Activated CD4-positive, alpha-beta T cell treated with anti-CD3 and anti-CD28 coated beads, Interleukin-2, amount 10 ng/mL, durations not matched to agents 7 days and 5 days (primary cell): Measurements from ENCODE around the gene FAM9C. TPM values are rescaled to one million over a fixed set of nuclear protein-coding genes. Genes with fewer than 3 reads are reported as not detected.
"Not testable (repeated sequence)": the region's sequence is repeated elsewhere in the genome, so short reads cannot be mapped to it uniquely, and the experiment has no call there.

Experiments
- CTCF ChIA-PET: fragments of 350-600 bp; sonication (Branson Sonifier 250); formaldehyde crosslinking; loops from one replicate; lab custom pipeline; 2021; ENCODE audit warnings: antibody characterized with exemption; lab: Charles Lee
- POLR2A ChIA-PET: fragments of 350-600 bp; sonication (Branson Sonifier 250); formaldehyde crosslinking; loops from one replicate; lab custom pipeline; 2021; ENCODE audit warnings: antibody characterized with exemption; lab: Charles Lee
- DNase-seq: peaks from one replicate; pipeline ENCODE4 v3.0.0-alpha.2; 2020
- H3K27ac Mint-ChIP-seq: one replicate; pipeline ENCODE4 v1.8.0; 2021; ENCODE audit warnings: mild to moderate bottlenecking, moderate library complexity, mixed read lengths
- H3K27me3 Mint-ChIP-seq: one replicate; pipeline ENCODE4 v1.8.0; 2021; ENCODE audit warnings: mixed read lengths
- H3K36me3 Mint-ChIP-seq: one replicate; pipeline ENCODE4 v1.8.0; 2021; ENCODE audit warnings: low read depth, mixed read lengths
- H3K4me1 Mint-ChIP-seq: one replicate; pipeline ENCODE4 v1.8.0; 2021; ENCODE audit warnings: mixed read lengths
- H3K4me3 Mint-ChIP-seq: one replicate; pipeline ENCODE4 v1.8.0; 2021; ENCODE audit warnings: mild to moderate bottlenecking, moderate library complexity, mixed read lengths
- H3K9me3 Mint-ChIP-seq: one replicate; pipeline ENCODE4 v1.8.0; 2021; ENCODE audit warnings: mixed read lengths
- total RNA-seq, 2 experiments: library from RNA; stranded (reverse); gene quantifications; one replicate each; pipeline ENCODE4 v1.2.3, GENCODE V29; 2021

Gene FAM9C
- total RNA-seq, 2 experiments from 2014 or later: not detected

GRCh38 chrX:13029637-13029886 is 14.9 kb downstream of the FAM9C start:
- Mint-ChIP-seq H3K4me1 (peaks cover 67% of the 10 kb centered on the region), H3K36me3 (peaks cover 12% of the 10 kb centered on the region), H3K27me3 (no peaks in the 10 kb centered on the region), H3K4me3 (no peak overlapping the region), H3K27ac (peak overlapping the region; percentile 82), H3K9me3 (peaks cover 2% of the 10 kb centered on the region)
- CTCF ChIA-PET: no interaction called here
- DNase-seq: no peak
- POLR2A ChIA-PET: no interaction called here

- no peak for DNase-seq
- POLR2A ChIA-PET: no interaction called here
- H3K27me3 Mint-ChIP-seq: no peaks in the 10 kb centered on the region
- H3K36me3 Mint-ChIP-seq: peaks cover 12% of the 10 kb centered on the region
- no peak overlapping the region for H3K4me3 Mint-ChIP-seq
- H3K4me1 Mint-ChIP-seq: peaks cover 70% of the 10 kb centered on the region
- peak overlapping the region; percentile 82 for H3K27ac Mint-ChIP-seq
- peaks cover 2% of the 10 kb centered on the region for H3K9me3 Mint-ChIP-seq
- CTCF ChIA-PET: interaction anchor here (0.6 to 2.0 kb wide), 3 partner anchors 11 to 52 kb away, joined by 3 to 4 read pairs (median 3); no protein-coding TSS in a partner anchor
These were observed 15.4 kb downstream of the FAM9C start for GRCh38 chrX:13028871-13029636.

- H3K27ac Mint-ChIP-seq: peak overlapping the region; percentile 62
- H3K36me3 Mint-ChIP-seq: peaks cover 12% of the 10 kb centered on the region
- no peak overlapping the region for H3K4me3 Mint-ChIP-seq
- no peaks in the 10 kb centered on the region for H3K27me3 Mint-ChIP-seq
- peaks cover 2% of the 10 kb centered on the region for H3K9me3 Mint-ChIP-seq
- no peak for DNase-seq
- H3K4me1 Mint-ChIP-seq: peaks cover 83% of the 10 kb centered on the region
- ChIA-PET POLR2A (no interaction called here), CTCF (interaction anchor here (1.1 to 2.0 kb wide), 2 partner anchors 9 to 80 kb away, joined by 3 to 4 read pairs; no protein-coding TSS in a partner anchor)
These were observed 17.4 kb downstream of the FAM9C start for GRCh38 chrX:13026877-13027652.

GRCh38 chrX:13024986-13025385 is 19.4 kb downstream of the FAM9C start:
- POLR2A ChIA-PET: no interaction called here
- CTCF ChIA-PET: interaction anchor here (1.3 kb wide), 1 partner anchor 54 kb away, joined by 3 read pairs; no protein-coding TSS in a partner anchor
- no peak overlapping the region for H3K27ac Mint-ChIP-seq
- no peak overlapping the region for H3K4me3 Mint-ChIP-seq
- peaks cover 67% of the 10 kb centered on the region for H3K4me1 Mint-ChIP-seq
- H3K9me3 Mint-ChIP-seq: peaks cover 2% of the 10 kb centered on the region
- no peaks in the 10 kb centered on the region for H3K27me3 Mint-ChIP-seq
- no peak for DNase-seq
- peaks cover 10% of the 10 kb centered on the region for H3K36me3 Mint-ChIP-seq

GRCh38 chrX:13023979-13024378 is 20.4 kb downstream of the FAM9C start:
- no peaks in the 10 kb centered on the region for H3K27me3 Mint-ChIP-seq
- DNase-seq: no peak
- H3K27ac Mint-ChIP-seq: no peak overlapping the region
- H3K9me3 Mint-ChIP-seq: peaks cover 5% of the 10 kb centered on the region
- POLR2A ChIA-PET: no interaction called here
- peaks cover 10% of the 10 kb centered on the region for H3K36me3 Mint-ChIP-seq
- H3K4me3 Mint-ChIP-seq: no peak overlapping the region
- peaks cover 57% of the 10 kb centered on the region for H3K4me1 Mint-ChIP-seq
- CTCF ChIA-PET: interaction anchor here (1.0 to 1.9 kb wide), 3 partner anchors 21 to 77 kb away, joined by 3 to 6 read pairs (median 4); no protein-coding TSS in a partner anchor

GRCh38 chrX:13023567-13023966 is 20.9 kb downstream of the FAM9C start:
- no peak for DNase-seq
- Mint-ChIP-seq H3K9me3 (peaks cover 5% of the 10 kb centered on the region), H3K27ac (no peak overlapping the region), H3K4me1 (peaks cover 55% of the 10 kb centered on the region), H3K27me3 (no peaks in the 10 kb centered on the region), H3K4me3 (no peak overlapping the region), H3K36me3 (peaks cover 10% of the 10 kb centered on the region)
- CTCF ChIA-PET: interaction anchor here (1.0 to 1.9 kb wide), 4 partner anchors 18 to 77 kb away, joined by 3 to 6 read pairs (median 4); no protein-coding TSS in a partner anchor
- POLR2A ChIA-PET: no interaction called here

- Mint-ChIP-seq H3K27me3 (no peaks in the 10 kb centered on the region), H3K4me1 (peaks cover 48% of the 10 kb centered on the region), H3K9me3 (peaks cover 5% of the 10 kb centered on the region), H3K27ac (no peak overlapping the region), H3K36me3 (peaks cover 11% of the 10 kb centered on the region), H3K4me3 (no peak overlapping the region)
- CTCF ChIA-PET: interaction anchor here (1.0 to 1.9 kb wide), 3 partner anchors 17 to 76 kb away, joined by 3 to 6 read pairs (median 4); no protein-coding TSS in a partner anchor
- no peak for DNase-seq
- POLR2A ChIA-PET: no interaction called here
These were observed 21.5 kb downstream of the FAM9C start for GRCh38 chrX:13022926-13023325.

- H3K9me3 Mint-ChIP-seq, DNase-seq, H3K4me3 Mint-ChIP-seq, H3K27me3 Mint-ChIP-seq, H3K36me3 Mint-ChIP-seq, POLR2A ChIA-PET, H3K27ac Mint-ChIP-seq: not testable (repeated sequence)
- H3K4me1 Mint-ChIP-seq: peaks cover 51% of the 10 kb centered on the region
- CTCF ChIA-PET: interaction anchor here (1.2 to 1.3 kb wide), 2 partner anchors 9 to 70 kb away, joined by 3 read pairs; no protein-coding TSS in a partner anchor
These were observed 27.7 kb downstream of the FAM9C start for GRCh38 chrX:13016731-13017130.

GRCh38 chrX:13015536-13016236 is 28.7 kb downstream of the FAM9C start:
- Mint-ChIP-seq H3K9me3 (peaks cover 3% of the 10 kb centered on the region), H3K36me3 (peaks cover 5% of the 10 kb centered on the region), H3K27me3 (no peaks in the 10 kb centered on the region), H3K4me1 (peaks cover 59% of the 10 kb centered on the region), H3K27ac (peak overlapping the region; percentile 64), H3K4me3 (no peak overlapping the region)
- ChIA-PET CTCF (interaction anchor here (1.2 kb wide), 2 partner anchors 8 to 69 kb away, joined by 3 read pairs; no protein-coding TSS in a partner anchor), POLR2A (interaction anchor here (0.5 kb wide), 1 partner anchor 61 kb away, joined by 3 read pairs; no protein-coding TSS in a partner anchor)
- DNase-seq: no peak

GRCh38 chrX:13014111-13015096 is 30.0 kb downstream of the FAM9C start:
- DNase-seq: no peak
- H3K36me3 Mint-ChIP-seq: peaks cover 9% of the 10 kb centered on the region
- POLR2A ChIA-PET: no interaction called here
- H3K27ac Mint-ChIP-seq: peak overlapping the region; percentile 89
- H3K4me3 Mint-ChIP-seq: no peak overlapping the region
- H3K4me1 Mint-ChIP-seq: peaks cover 65% of the 10 kb centered on the region
- CTCF ChIA-PET: interaction anchor here (1.2 to 1.9 kb wide), 4 partner anchors 13 to 67 kb away, joined by 3 to 5 read pairs (median 4); no protein-coding TSS in a partner anchor
- H3K27me3 Mint-ChIP-seq: no peaks in the 10 kb centered on the region
- H3K9me3 Mint-ChIP-seq: no peaks in the 10 kb centered on the region

- Mint-ChIP-seq H3K4me1 (peaks cover 71% of the 10 kb centered on the region), H3K4me3 (peak overlapping the region; percentile 5), H3K27me3 (no peaks in the 10 kb centered on the region), H3K9me3 (no peaks in the 10 kb centered on the region), H3K36me3 (peaks cover 9% of the 10 kb centered on the region), H3K27ac (peak overlapping the region; percentile 89)
- CTCF ChIA-PET: interaction anchor here (1.0 to 1.9 kb wide), 5 partner anchors 12 to 67 kb away, joined by 3 to 5 read pairs (median 3); no protein-coding TSS in a partner anchor
- DNase-seq: peak; percentile 33
- POLR2A ChIA-PET: no interaction called here
These were observed 30.9 kb downstream of the FAM9C start for GRCh38 chrX:13013363-13014110.
